ENCODE data around the gene PSMC3.

The PSMC3 gene

GRCh38 chr11:47375546-47376085 lies 50.6 kb downstream of the PSMC3 start:
- no peak for DNase-seq (ENCODE audit: low spot score)

GRCh38 chr11:47375020-47375419 lies 51.2 kb downstream of the PSMC3 start:
- no peak for DNase-seq (ENCODE audit: low spot score)

- no peak for DNase-seq (ENCODE audit: low spot score)
These were observed 51.6 kb downstream of the PSMC3 start for GRCh38 chr11:47374720-47375019.

GRCh38 chr11:47373876-47374719 lies 52.1 kb downstream of the PSMC3 start:
- DNase-seq (ENCODE audit: low spot score): peak; percentile 75

GRCh38 chr11:47372422-47372821 lies 53.8 kb downstream of the PSMC3 start:
- DNase-seq (ENCODE audit: low spot score): no peak

GRCh38 chr11:47369676-47370075 lies 56.6 kb downstream of the PSMC3 start:
- no peak for DNase-seq (ENCODE audit: low spot score)
